ENCODE measurements around the gene RHOF.

GRCh38 chr12:121817648-121818043, 24.2 kb upstream of the RHOF start:
- no peak for TF ChIP-seq CTCF (conservative IDR thresholded peaks at IDR 0.05 in 1 of 2, IDR thresholded peaks at IDR 0.05 in 1 of 2; ENCODE audit: low read depth in 1 of 2, low read length in 2 of 2)
- TF ChIP-seq EZH2 (IDR thresholded peaks at IDR 0.05; ENCODE audit: low read length, missing control alignments), result no peak

Measured in fibroblast of lung (primary cell).